Stimulated activated naive CD8-positive, alpha-beta T cell treated with anti-CD3 and anti-CD28 coated beads, Interleukin-15, Interleukin-2, amounts not matched to agents 100 ng/mL and 50 ng/mL, for 24 hours (primary cell): ENCODE data around the gene FAM131B.
A peak's percentile ranks its signal among the peaks of the same experiment; 100 is the strongest.

Source experiments
- H3K27ac Mint-ChIP-seq: one replicate; pipeline ENCODE4 v1.8.0; 2021; ENCODE audit warnings: mild to moderate bottlenecking, mixed read lengths
- H3K27me3 Mint-ChIP-seq: one replicate; pipeline ENCODE4 v1.8.0; 2021; ENCODE audit warnings: mixed read lengths
- H3K36me3 Mint-ChIP-seq: one replicate; pipeline ENCODE4 v1.8.0; 2021; ENCODE audit warnings: low read depth, mixed read lengths
- H3K4me1 Mint-ChIP-seq: one replicate; pipeline ENCODE4 v1.8.0; 2021; ENCODE audit warnings: low read depth, mixed read lengths
- H3K4me3 Mint-ChIP-seq: one replicate; pipeline ENCODE4 v1.8.0; 2021; ENCODE audit warnings: mild to moderate bottlenecking, mixed read lengths
- H3K9me3 Mint-ChIP-seq: one replicate; pipeline ENCODE4 v1.8.0; 2021; ENCODE audit warnings: mixed read lengths

Gene FAM131B

GRCh38 chr7:143380646-143381426, 18.3 kb upstream of the FAM131B start, which contains the start of gene ZYX:
Gene ZYX (plus strand): TSS chr7:143381345. CDS start chr7:143381572, 227 bp downstream.
- Mint-ChIP-seq H3K27me3 (no peaks in the 10 kb centered on the region), H3K4me3 (peak within 1 kb of the TSS; percentile 84), H3K27ac (peak within 1 kb of the TSS; percentile 90), H3K4me1 (peaks cover 36% of the 10 kb centered on the region), H3K36me3 (no peaks in the 10 kb centered on the region), H3K9me3 (no peaks in the 10 kb centered on the region)

- Mint-ChIP-seq H3K9me3 (no peaks in the 10 kb centered on the region), H3K27me3 (no peaks in the 10 kb centered on the region), H3K36me3 (no peaks in the 10 kb centered on the region), H3K4me1 (peaks cover 42% of the 10 kb centered on the region), H3K4me3 (peak overlapping the region; percentile 84), H3K27ac (peak overlapping the region; percentile 90)
Measured at GRCh38 chr7:143380260-143380645, 17.7 kb upstream of the FAM131B start.

- H3K36me3 Mint-ChIP-seq = no peaks in the 10 kb centered on the region
- H3K9me3 Mint-ChIP-seq = no peaks in the 10 kb centered on the region
- peak overlapping the region; percentile 90 for H3K27ac Mint-ChIP-seq
- peaks cover 47% of the 10 kb centered on the region for H3K4me1 Mint-ChIP-seq
- H3K4me3 Mint-ChIP-seq = peak overlapping the region; percentile 84
- H3K27me3 Mint-ChIP-seq = no peaks in the 10 kb centered on the region
Measured at GRCh38 chr7:143379611-143380259, 17.2 kb upstream of the FAM131B start.

- Mint-ChIP-seq H3K27me3 (no peaks in the 10 kb centered on the region), H3K9me3 (no peaks in the 10 kb centered on the region), H3K4me1 (peaks cover 74% of the 10 kb centered on the region), H3K27ac (peak overlapping the region; percentile 89), H3K4me3 (no peak overlapping the region), H3K36me3 (no peaks in the 10 kb centered on the region)
Measured at GRCh38 chr7:143376396-143376795, 13.9 kb upstream of the FAM131B start.

- Mint-ChIP-seq H3K27ac (peak overlapping the region; percentile 89), H3K36me3 (no peaks in the 10 kb centered on the region), H3K4me3 (peak overlapping the region; percentile 49), H3K27me3 (no peaks in the 10 kb centered on the region), H3K4me1 (peaks cover 80% of the 10 kb centered on the region), H3K9me3 (no peaks in the 10 kb centered on the region)
Measured at GRCh38 chr7:143375298-143376034, 13.0 kb upstream of the FAM131B start.

GRCh38 chr7:143374561-143374960, 12.0 kb upstream of the FAM131B start:
- Mint-ChIP-seq H3K4me1 (peaks cover 81% of the 10 kb centered on the region), H3K9me3 (no peaks in the 10 kb centered on the region), H3K4me3 (no peak overlapping the region), H3K36me3 (no peaks in the 10 kb centered on the region), H3K27me3 (no peaks in the 10 kb centered on the region), H3K27ac (peak overlapping the region; percentile 89)

- no peaks in the 10 kb centered on the region for H3K36me3 Mint-ChIP-seq
- no peaks in the 10 kb centered on the region for H3K9me3 Mint-ChIP-seq
- H3K27me3 Mint-ChIP-seq = no peaks in the 10 kb centered on the region
- H3K4me1 Mint-ChIP-seq = peaks cover 69% of the 10 kb centered on the region
- H3K4me3 Mint-ChIP-seq = no peak overlapping the region
- H3K27ac Mint-ChIP-seq = no peak overlapping the region
Measured at GRCh38 chr7:143373255-143373794, 10.8 kb upstream of the FAM131B start.

- H3K4me3 Mint-ChIP-seq = peak overlapping the region; percentile 17
- H3K27ac Mint-ChIP-seq = peak overlapping the region; percentile 71
- H3K36me3 Mint-ChIP-seq = no peaks in the 10 kb centered on the region
- H3K9me3 Mint-ChIP-seq = no peaks in the 10 kb centered on the region
- no peaks in the 10 kb centered on the region for H3K27me3 Mint-ChIP-seq
- H3K4me1 Mint-ChIP-seq = peaks cover 61% of the 10 kb centered on the region
Measured at GRCh38 chr7:143372070-143372469, 9.6 kb upstream of the FAM131B start.

- no peak overlapping the region for H3K4me3 Mint-ChIP-seq
- H3K27ac Mint-ChIP-seq = peak overlapping the region; percentile 34
- H3K4me1 Mint-ChIP-seq = peaks cover 41% of the 10 kb centered on the region
- peaks cover 7% of the 10 kb centered on the region for H3K27me3 Mint-ChIP-seq
- H3K9me3 Mint-ChIP-seq = no peaks in the 10 kb centered on the region
- no peaks in the 10 kb centered on the region for H3K36me3 Mint-ChIP-seq
Measured at GRCh38 chr7:143369678-143370651, 7.5 kb upstream of the FAM131B start.

GRCh38 chr7:143368387-143368786, 5.9 kb upstream of the FAM131B start:
- Mint-ChIP-seq H3K4me3 (no peak overlapping the region), H3K9me3 (no peaks in the 10 kb centered on the region), H3K36me3 (no peaks in the 10 kb centered on the region), H3K4me1 (peaks cover 25% of the 10 kb centered on the region), H3K27me3 (peaks cover 23% of the 10 kb centered on the region), H3K27ac (no peak overlapping the region)

- H3K4me1 Mint-ChIP-seq = peaks cover 21% of the 10 kb centered on the region
- peaks cover 27% of the 10 kb centered on the region for H3K27me3 Mint-ChIP-seq
- H3K36me3 Mint-ChIP-seq = no peaks in the 10 kb centered on the region
- no peak overlapping the region for H3K27ac Mint-ChIP-seq
- no peak overlapping the region for H3K4me3 Mint-ChIP-seq
- H3K9me3 Mint-ChIP-seq = no peaks in the 10 kb centered on the region
Measured at GRCh38 chr7:143367972-143368371, 5.5 kb upstream of the FAM131B start.

GRCh38 chr7:143363016-143363937, 764 bp upstream of the FAM131B start:
- peaks cover 37% of the 10 kb centered on the region for H3K27me3 Mint-ChIP-seq
- H3K9me3 Mint-ChIP-seq = no peaks in the 10 kb centered on the region
- no peaks in the 10 kb centered on the region for H3K4me1 Mint-ChIP-seq
- no peak overlapping the region for H3K27ac Mint-ChIP-seq
- no peaks in the 10 kb centered on the region for H3K36me3 Mint-ChIP-seq
- H3K4me3 Mint-ChIP-seq = peak overlapping the region; percentile 69

GRCh38 chr7:143361552-143362130, 872 bp downstream of the FAM131B start:
- Mint-ChIP-seq H3K27me3 (peaks cover 37% of the 10 kb centered on the region), H3K4me3 (peak overlapping the region; percentile 84), H3K4me1 (no peaks in the 10 kb centered on the region), H3K9me3 (no peaks in the 10 kb centered on the region), H3K27ac (no peak overlapping the region), H3K36me3 (no peaks in the 10 kb centered on the region)
